ENCODE data around the gene IP6K1. TPM values are rescaled to one million over a fixed set of nuclear protein-coding genes. Genes with fewer than 3 reads are reported as not detected.
A peak's percentile ranks its signal among the peaks of the same experiment; 100 is the strongest.
"Not testable (repeated sequence)": the region's sequence is repeated elsewhere in the genome, so short reads cannot be mapped to it uniquely, and the experiment has no call there.

Gene IP6K1
- total RNA-seq, 1 donor from 2014 or later, result 39.5 TPM

GRCh38 chr3:49689908-49690624 is 96.3 kb downstream of the IP6K1 start:
- peaks cover 19% of the 10 kb centered on the region for H3K4me1 ChIP-seq
- H3K36me3 ChIP-seq; DNase-seq; H3K27me3 ChIP-seq; ATAC-seq; intact Hi-C loops (cut with DNase I); H3K9me3 ChIP-seq: not testable (repeated sequence)
- H3K27ac ChIP-seq, result peak overlapping the region; percentile 77
- peak overlapping the region; percentile 100 for H3K4me3 ChIP-seq

- ATAC-seq (peak; percentile 86), DNase-seq (peak; percentile 96)
- no peaks in the 10 kb centered on the region for H3K27me3 ChIP-seq
- H3K4me1 ChIP-seq, result peaks cover 19% of the 10 kb centered on the region
- peak within 1 kb of the TSS; percentile 77 for H3K27ac ChIP-seq
- intact Hi-C loops (cut with DNase I), result no loop called here
- no peaks in the 10 kb centered on the region for H3K36me3 ChIP-seq
- peak; percentile 41 for TF ChIP-seq CTCF (IDR thresholded peaks at IDR 0.05)
- H3K9me3 ChIP-seq, result no peaks in the 10 kb centered on the region
- peak within 1 kb of the TSS; percentile 100 for H3K4me3 ChIP-seq
These were observed 97.1 kb downstream of the IP6K1 start, which contains the start of the genes MST1 and RNF123 for GRCh38 chr3:49689046-49689907. MST1 (minus strand) TSS chr3:49689474; CDS start chr3:49688691, 783 bp downstream. RNF123 (plus strand) TSS chr3:49689557; CDS start chr3:49691166, 1,609 bp downstream.

GRCh38 chr3:49688338-49689045 is 97.8 kb downstream of the IP6K1 start:
- ATAC-seq; H3K36me3 ChIP-seq; H3K27me3 ChIP-seq; H3K9me3 ChIP-seq; intact Hi-C loops (cut with DNase I); DNase-seq: not testable (repeated sequence)
- Histone ChIP-seq H3K27ac (peak overlapping the region; percentile 77), H3K4me3 (peak overlapping the region; percentile 100), H3K4me1 (peaks cover 19% of the 10 kb centered on the region)

GRCh38 chr3:49687424-49687795 is 98.9 kb downstream of the IP6K1 start:
- H3K27ac ChIP-seq; ATAC-seq; DNase-seq; H3K27me3 ChIP-seq; H3K9me3 ChIP-seq; H3K4me3 ChIP-seq; intact Hi-C loops (cut with DNase I): not testable (repeated sequence)
- H3K4me1 ChIP-seq, result peaks cover 19% of the 10 kb centered on the region
- H3K36me3 ChIP-seq, result peaks cover 15% of the 10 kb centered on the region

GRCh38 chr3:49686769-49687423 is 99.4 kb downstream of the IP6K1 start:
- peak; percentile 90 for DNase-seq
- H3K9me3 ChIP-seq; H3K27ac ChIP-seq; H3K27me3 ChIP-seq; intact Hi-C loops (cut with DNase I): not testable (repeated sequence)
- ATAC-seq, result peak; percentile 70
- H3K4me1 ChIP-seq, result peaks cover 19% of the 10 kb centered on the region
- H3K36me3 ChIP-seq, result peaks cover 20% of the 10 kb centered on the region
- peak overlapping the region; percentile 33 for H3K4me3 ChIP-seq

- intact Hi-C loops (cut with DNase I); H3K27ac ChIP-seq; H3K27me3 ChIP-seq; H3K9me3 ChIP-seq: not testable (repeated sequence)
- ATAC-seq, result peak; percentile 69
- peaks cover 17% of the 10 kb centered on the region for H3K4me1 ChIP-seq
- peak; percentile 86 for DNase-seq
- peaks cover 25% of the 10 kb centered on the region for H3K36me3 ChIP-seq
- H3K4me3 ChIP-seq, result peak overlapping the region; percentile 33
These were observed 100.0 kb downstream of the IP6K1 start for GRCh38 chr3:49686346-49686745.

GRCh38 chr3:49685846-49686245 is 100.5 kb downstream of the IP6K1 start:
- ATAC-seq; H3K27ac ChIP-seq; H3K27me3 ChIP-seq; intact Hi-C loops (cut with DNase I); DNase-seq; H3K9me3 ChIP-seq; H3K4me3 ChIP-seq: not testable (repeated sequence)
- H3K4me1 ChIP-seq, result peaks cover 12% of the 10 kb centered on the region
- H3K36me3 ChIP-seq, result peaks cover 30% of the 10 kb centered on the region

GRCh38 chr3:49685103-49685502 is 101.2 kb downstream of the IP6K1 start:
- H3K27me3 ChIP-seq; H3K4me3 ChIP-seq; intact Hi-C loops (cut with DNase I); H3K27ac ChIP-seq; ATAC-seq; H3K9me3 ChIP-seq; DNase-seq; H3K4me1 ChIP-seq: not testable (repeated sequence)
- H3K36me3 ChIP-seq, result peaks cover 38% of the 10 kb centered on the region

- not testable (repeated sequence) for DNase-seq
These were observed 101.9 kb downstream of the IP6K1 start for GRCh38 chr3:49684453-49684852.

More at GRCh38 chr3:49684453-49684852, 101.9 kb downstream of the IP6K1 start:
- intact Hi-C loops (cut with DNase I); ATAC-seq; H3K4me1 ChIP-seq; H3K27ac ChIP-seq; H3K9me3 ChIP-seq; H3K4me3 ChIP-seq; H3K27me3 ChIP-seq: not testable (repeated sequence)
- H3K36me3 ChIP-seq, result peaks cover 44% of the 10 kb centered on the region

Data from upper lobe of right lung (tissue), 1 donor.